Stimulated activated CD4-positive, alpha-beta T cell treated with anti-CD3 and anti-CD28 coated beads, Interleukin-2, amount 100 ng/mL, for 4 hours (primary cell): ENCODE data around the gene DOCK10.

ENCODE experiments used
- DNase-seq: peaks from one replicate; pipeline ENCODE4 v3.0.0-alpha.2; 2020; ENCODE audit warnings: low read depth

DOCK10 gene

GRCh38 chr2:225041207-225041850 is 939 bp downstream of the DOCK10 start:
- peak; percentile 48 for DNase-seq

- DNase-seq = no peak
Measured at GRCh38 chr2:225040856-225041206, 1.4 kb downstream of the DOCK10 start.

GRCh38 chr2:225040142-225040541 is 2.1 kb downstream of the DOCK10 start:
- DNase-seq = no peak

- DNase-seq = no peak
Measured at GRCh38 chr2:225038231-225038523, 4.1 kb downstream of the DOCK10 start.

GRCh38 chr2:225037415-225038230 is 4.6 kb downstream of the DOCK10 start:
- DNase-seq = no peak

- no peak for DNase-seq
Measured at GRCh38 chr2:225036431-225036830, 5.8 kb downstream of the DOCK10 start.

- DNase-seq = no peak
Measured at GRCh38 chr2:225033440-225034318, 8.6 kb downstream of the DOCK10 start.

GRCh38 chr2:225032246-225032645 is 10.0 kb downstream of the DOCK10 start:
- no peak for DNase-seq

- no peak for DNase-seq
Measured at GRCh38 chr2:225031599-225031998, 10.7 kb downstream of the DOCK10 start.

- no peak for DNase-seq
Measured at GRCh38 chr2:225030893-225031292, 11.4 kb downstream of the DOCK10 start.

- no peak for DNase-seq
Measured at GRCh38 chr2:225030203-225030602, 12.1 kb downstream of the DOCK10 start.

- DNase-seq = no peak
Measured at GRCh38 chr2:225028572-225028971, 13.7 kb downstream of the DOCK10 start.

GRCh38 chr2:225027061-225027762 is 15.1 kb downstream of the DOCK10 start:
- no peak for DNase-seq

- DNase-seq = no peak
Measured at GRCh38 chr2:225025917-225026571, 16.2 kb downstream of the DOCK10 start.

GRCh38 chr2:225022188-225022587 is 20.1 kb downstream of the DOCK10 start:
- no peak for DNase-seq

GRCh38 chr2:225020168-225020849 is 22.0 kb downstream of the DOCK10 start:
- no peak for DNase-seq

GRCh38 chr2:225019105-225019504 is 23.2 kb downstream of the DOCK10 start:
- DNase-seq = no peak

- no peak for DNase-seq
Measured at GRCh38 chr2:225017713-225018112, 24.6 kb downstream of the DOCK10 start.

GRCh38 chr2:225017098-225017685 is 25.1 kb downstream of the DOCK10 start:
- no peak for DNase-seq

GRCh38 chr2:225013425-225014365 is 28.6 kb downstream of the DOCK10 start:
- no peak for DNase-seq
